K562 (cell line): ENCODE results near the gene SIRPG. TPM values are rescaled to one million over a fixed set of nuclear protein-coding genes. Genes with fewer than 3 reads are reported as not detected.

Source experiments
- DMBX1 ChIP-seq: fragments of 250-450 bp; sonication (Bioruptor Pico); IDR thresholded peaks from 2 replicates; pipeline ENCODE4 v1.8.0; 2022; ENCODE audit warnings: inconsistent platforms, mild to moderate bottlenecking, moderate library complexity, borderline replicate concordance
- KDM4B ChIP-seq, 2 experiments: fragments of 450-650 bp in 1 of 2; sonication (generic) in 1 of 2; IDR thresholded peaks; 2 replicates each; pipeline ENCODE4 v1.6.1; 2016 to 2017; ENCODE audit warnings: borderline replicate concordance in 2 of 2, antibody characterized with exemption in 1 of 2, low read depth in 1 of 2, mild to moderate bottlenecking in 1 of 2
- MYBL2 ChIP-seq, 2 experiments: fragments of 450-650 bp in 1 of 2; sonication (generic) in 1 of 2; formaldehyde crosslinking in 1 of 2; IDR thresholded peaks; 2 replicates each; pipeline versions ENCODE4 v1.6.1 to v1.8.1; 2017 to 2022; ENCODE audit warnings: borderline replicate concordance in 1 of 2, inconsistent platforms in 1 of 2, low read depth in 1 of 2, mild to moderate bottlenecking in 1 of 2, missing genetic modification reagents in 1 of 2, moderate library complexity in 1 of 2
- ZNF41 ChIP-seq: fragments of 250-450 bp; sonication (Bioruptor Pico); conservative IDR thresholded peaks from 2 replicates; pipeline ENCODE4 v1.4.0; 2020; ENCODE audit warnings: mild to moderate bottlenecking
- polyA plus RNA-seq, 8 experiments: library from polyadenylated mRNA; depleted of rRNA in 4 of 8; stranded (reverse) in 5 of 8; unstranded in 3 of 8; fragments of >200 nt; fragmentation: Nextera tagmentation in 2 of 8; fragmentation: Illumina TruSeq in 1 of 8; extraction: Ambion mirVana in 2 of 8; extraction: Trizol in 1 of 8; gene quantifications; 2 replicates each; pipeline versions ENCODE4 v1.2.1 to v1.2.3, GENCODE V29; 2011 to 2014; ENCODE audit warnings: inconsistent platforms in 1 of 8, missing spikeins in 1 of 8
- total RNA-seq, 7 experiments: library from RNA; depleted of rRNA in 6 of 7; stranded (reverse); fragments of >200 nt in 6 of 7; fragmentation: Illumina TruSeq in 2 of 7; extraction: Trizol in 2 of 7; gene quantifications; 2 replicates each; pipeline versions ENCODE4 v1.2.1 to v1.2.3, GENCODE V29; 2011 to 2021; ENCODE audit warnings: low replicate concordance in 1 of 7
- TF ChIP-seq, protein P1 (sequence below): fragments of 250-450 bp; sonication (Bioruptor Pico); IDR thresholded peaks from 2 replicates; pipeline ENCODE4 v1.4.0; 2020; ENCODE audit warnings: mild to moderate bottlenecking, moderate library complexity
- TF ChIP-seq, protein P2 (sequence below): fragments of 450-650 bp; formaldehyde crosslinking; conservative IDR thresholded peaks from 2 replicates; pipeline ENCODE4 v1.4.0; 2022; ENCODE audit warnings: mild to moderate bottlenecking, missing genetic modification characterization

SIRPG gene
- total and polyA plus RNA-seq, 9 of the 15 experiments (the other 6 are each of a cell fraction or from before 2014, with no cell fraction given): not detected

DNA sequence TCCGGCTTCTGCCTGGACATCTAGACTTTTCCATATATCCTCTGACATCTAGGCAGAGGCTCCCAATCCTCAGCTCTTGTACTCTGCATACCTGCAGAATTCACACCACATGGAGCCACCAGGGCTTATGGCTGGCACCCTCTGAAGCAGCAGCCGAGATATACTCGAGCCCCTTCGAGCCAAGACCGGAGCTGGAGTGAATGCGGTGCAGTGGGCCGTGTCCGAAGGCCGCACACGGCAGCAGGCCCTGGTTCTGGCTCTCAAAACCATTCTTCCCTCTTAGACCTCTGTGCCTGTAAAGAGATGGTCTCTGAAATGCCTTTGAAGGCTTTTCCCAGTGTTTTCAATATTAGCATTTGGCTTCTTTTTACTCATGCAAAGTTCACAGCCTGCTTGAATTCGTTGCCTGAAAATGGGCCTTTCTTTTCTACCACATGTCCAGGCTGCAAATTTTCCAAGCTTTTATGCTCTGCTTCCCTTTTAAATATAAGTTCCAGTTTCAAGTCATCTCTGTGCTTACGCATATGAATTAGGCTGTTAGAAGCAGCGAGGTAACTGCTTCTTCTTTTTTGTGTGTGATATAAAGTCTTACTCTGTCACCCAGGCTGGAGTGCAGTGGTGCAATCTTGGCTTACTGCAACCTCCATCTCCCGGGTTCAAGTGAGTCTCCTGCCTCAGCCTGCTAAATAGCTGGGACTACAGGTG, 33.9 kb downstream of the SIRPG start (continued):
- TF ChIP-seq DMBX1 (CRISPR knock-in tag) (no peak), ZNF41 (no peak), MYBL2 (IDR thresholded peaks at IDR 0.05; ENCODE audit: low read depth) (no peak), MYBL2 (CRISPR knock-in tag; IDR thresholded peaks at IDR 0.05; ENCODE audit: borderline replicate concordance) (no peak), KDM4B (IDR thresholded peaks at IDR 0.05; ENCODE audit: borderline replicate concordance in 2 of 2, low read depth in 1 of 2) (no peak)
- TF ChIP-seq, protein P1, sequence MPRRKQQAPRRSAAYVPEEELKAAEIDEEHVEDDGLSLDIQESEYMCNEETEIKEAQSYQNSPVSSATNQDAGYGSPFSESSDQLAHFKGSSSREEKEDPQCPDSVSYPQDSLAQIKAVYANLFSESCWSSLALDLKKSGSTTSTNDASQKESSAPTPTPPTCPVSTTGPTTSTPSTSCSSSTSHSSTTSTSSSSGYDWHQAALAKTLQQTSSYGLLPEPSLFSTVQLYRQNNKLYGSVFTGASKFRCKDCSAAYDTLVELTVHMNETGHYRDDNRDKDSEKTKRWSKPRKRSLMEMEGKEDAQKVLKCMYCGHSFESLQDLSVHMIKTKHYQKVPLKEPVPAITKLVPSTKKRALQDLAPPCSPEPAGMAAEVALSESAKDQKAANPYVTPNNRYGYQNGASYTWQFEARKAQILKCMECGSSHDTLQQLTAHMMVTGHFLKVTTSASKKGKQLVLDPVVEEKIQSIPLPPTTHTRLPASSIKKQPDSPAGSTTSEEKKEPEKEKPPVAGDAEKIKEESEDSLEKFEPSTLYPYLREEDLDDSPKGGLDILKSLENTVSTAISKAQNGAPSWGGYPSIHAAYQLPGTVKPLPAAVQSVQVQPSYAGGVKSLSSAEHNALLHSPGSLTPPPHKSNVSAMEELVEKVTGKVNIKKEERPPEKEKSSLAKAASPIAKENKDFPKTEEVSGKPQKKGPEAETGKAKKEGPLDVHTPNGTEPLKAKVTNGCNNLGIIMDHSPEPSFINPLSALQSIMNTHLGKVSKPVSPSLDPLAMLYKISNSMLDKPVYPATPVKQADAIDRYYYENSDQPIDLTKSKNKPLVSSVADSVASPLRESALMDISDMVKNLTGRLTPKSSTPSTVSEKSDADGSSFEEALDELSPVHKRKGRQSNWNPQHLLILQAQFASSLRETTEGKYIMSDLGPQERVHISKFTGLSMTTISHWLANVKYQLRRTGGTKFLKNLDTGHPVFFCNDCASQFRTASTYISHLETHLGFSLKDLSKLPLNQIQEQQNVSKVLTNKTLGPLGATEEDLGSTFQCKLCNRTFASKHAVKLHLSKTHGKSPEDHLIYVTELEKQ (CRISPR knock-in tag): no peak
- TF ChIP-seq, protein P2, sequence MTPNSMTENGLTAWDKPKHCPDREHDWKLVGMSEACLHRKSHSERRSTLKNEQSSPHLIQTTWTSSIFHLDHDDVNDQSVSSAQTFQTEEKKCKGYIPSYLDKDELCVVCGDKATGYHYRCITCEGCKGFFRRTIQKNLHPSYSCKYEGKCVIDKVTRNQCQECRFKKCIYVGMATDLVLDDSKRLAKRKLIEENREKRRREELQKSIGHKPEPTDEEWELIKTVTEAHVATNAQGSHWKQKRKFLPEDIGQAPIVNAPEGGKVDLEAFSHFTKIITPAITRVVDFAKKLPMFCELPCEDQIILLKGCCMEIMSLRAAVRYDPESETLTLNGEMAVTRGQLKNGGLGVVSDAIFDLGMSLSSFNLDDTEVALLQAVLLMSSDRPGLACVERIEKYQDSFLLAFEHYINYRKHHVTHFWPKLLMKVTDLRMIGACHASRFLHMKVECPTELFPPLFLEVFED: no peak
